HG03565 (cell line): ENCODE measurements around the gene FUCA1.
"Not testable (repeated sequence)": the region's sequence is repeated elsewhere in the genome, so short reads cannot be mapped to it uniquely, and the experiment has no call there.

Source experiments
- ATAC-seq: cut with Tn5 transposase; IDR thresholded peaks from one replicate; pipeline ENCODE4 v1.9.1; 2021; ENCODE audit warnings: mild to moderate bottlenecking, moderate library complexity; ENCODE audit not compliant: unreplicated experiment

The FUCA1 gene

DNA sequence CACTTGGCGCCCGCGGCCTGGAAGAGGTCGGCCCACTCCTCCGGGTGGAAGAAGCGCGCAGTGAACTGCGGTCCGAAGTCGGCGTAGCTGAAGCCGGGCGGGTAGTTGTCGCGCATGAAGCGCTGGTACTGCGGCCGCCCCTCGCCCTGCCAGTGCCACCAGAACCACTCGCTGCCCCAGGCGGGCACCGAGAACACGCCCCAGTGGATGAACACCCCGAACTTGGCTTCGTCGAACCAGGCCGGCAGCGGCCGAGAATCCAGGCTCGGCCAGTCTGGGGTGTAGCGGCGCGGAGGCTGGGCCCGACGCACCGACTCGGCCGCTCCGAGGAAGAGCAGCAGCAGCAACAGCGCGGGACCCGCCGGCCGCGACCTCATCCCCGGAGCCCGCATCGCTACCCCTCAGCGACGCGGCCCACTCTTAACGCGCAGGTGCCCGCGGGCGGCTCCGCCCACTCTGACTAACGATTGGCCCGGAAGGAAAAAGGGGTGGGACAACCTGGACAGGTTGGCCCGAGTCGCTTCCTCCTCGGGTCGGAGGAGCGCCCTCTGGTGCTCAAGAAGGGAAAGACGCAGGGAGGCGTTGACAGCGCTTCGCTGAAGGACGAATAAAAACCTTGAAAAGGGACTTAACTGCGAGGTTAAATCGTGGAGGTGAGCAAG lies at the start of gene FUCA1:
FUCA1 (minus strand) TSS at position 396 of the 662 bp plus-strand sequence; CDS start at position 392, 4 bp downstream.
- ATAC-seq, result peak; percentile 88

DNA sequence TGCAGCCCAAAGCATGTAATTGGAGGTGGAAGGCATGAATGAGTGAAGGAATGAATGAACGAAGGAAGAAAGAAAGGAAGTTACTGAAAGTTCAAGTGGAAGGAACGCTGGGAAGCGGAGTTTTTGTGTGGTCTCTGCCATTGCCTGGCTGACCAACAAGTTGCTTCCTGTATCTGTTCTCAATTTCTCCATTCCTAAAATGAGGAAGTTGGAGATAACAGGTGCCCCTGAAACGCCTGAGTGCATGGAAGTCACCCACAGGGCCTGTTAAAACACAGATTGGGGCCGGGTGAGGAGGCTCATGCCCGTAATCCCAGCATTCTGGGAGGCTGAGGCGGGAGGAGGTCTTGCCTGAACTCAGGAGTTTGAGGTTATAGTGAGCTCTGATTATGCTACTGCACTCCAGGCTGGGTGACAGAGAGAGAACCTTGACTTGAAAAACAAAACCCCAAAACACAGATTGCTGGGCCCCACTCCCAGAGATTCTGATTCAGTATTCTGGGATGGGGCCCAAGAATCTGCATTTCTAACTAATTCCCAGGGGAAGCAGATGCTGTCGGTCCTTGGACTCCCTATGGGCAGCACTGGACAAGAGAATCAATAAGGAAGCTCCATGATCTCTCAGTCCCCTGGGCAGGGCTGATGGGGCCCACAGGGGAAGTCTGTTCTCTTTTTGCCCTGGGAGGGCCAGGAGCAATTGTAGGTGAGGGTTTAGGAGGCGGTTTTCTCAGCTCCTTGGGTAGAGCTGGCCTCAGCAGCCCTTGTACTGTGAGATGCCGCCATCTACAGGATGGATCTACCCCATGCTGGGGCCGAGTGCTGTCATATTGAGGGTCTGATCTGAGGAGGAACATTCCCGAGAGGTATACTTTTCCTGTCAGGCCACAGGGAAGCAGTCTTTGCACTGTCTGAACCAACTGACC lies 48.4 kb upstream of the FUCA1 start:
- peak; percentile 75 for ATAC-seq

DNA sequence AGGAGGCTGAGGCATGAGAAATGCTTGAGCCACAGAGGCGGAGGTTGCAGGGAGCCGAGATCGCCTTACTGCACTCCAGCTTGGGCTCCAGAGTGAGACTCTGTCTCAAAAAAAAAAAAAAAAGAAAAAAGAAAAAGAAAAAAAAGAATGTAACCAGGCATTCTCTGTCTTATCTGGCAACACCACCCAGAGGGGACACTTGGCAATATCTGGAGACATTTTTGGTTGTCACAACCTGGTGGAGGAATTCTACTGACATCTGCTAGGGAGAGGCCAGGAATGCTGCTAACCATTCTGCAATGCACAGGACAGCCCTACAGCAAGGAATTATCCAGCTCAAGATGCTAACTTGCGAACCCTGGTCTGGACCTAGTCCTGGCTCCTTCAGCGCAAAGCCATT lies 47.4 kb upstream of the FUCA1 start:
- ATAC-seq, result no peak

DNA sequence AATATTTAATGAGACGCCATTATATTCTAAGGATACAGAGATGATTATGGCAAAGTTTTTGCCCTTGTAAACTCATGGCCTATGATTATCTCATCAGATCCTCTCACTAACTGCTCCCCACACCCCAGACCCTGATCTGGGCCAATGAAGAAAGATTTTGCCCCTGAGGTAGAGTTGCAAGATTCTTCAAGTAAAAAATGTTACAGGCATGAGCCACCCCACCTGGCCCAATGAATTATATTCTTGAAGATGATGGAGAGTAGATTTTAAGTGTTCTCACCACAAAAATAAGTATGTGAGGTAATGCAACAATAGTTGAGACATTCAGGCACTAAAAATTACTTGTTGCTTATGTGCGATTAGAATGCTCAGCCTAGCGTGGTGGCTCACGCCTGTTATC lies 46.8 kb upstream of the FUCA1 start:
- ATAC-seq, result no peak

DNA sequence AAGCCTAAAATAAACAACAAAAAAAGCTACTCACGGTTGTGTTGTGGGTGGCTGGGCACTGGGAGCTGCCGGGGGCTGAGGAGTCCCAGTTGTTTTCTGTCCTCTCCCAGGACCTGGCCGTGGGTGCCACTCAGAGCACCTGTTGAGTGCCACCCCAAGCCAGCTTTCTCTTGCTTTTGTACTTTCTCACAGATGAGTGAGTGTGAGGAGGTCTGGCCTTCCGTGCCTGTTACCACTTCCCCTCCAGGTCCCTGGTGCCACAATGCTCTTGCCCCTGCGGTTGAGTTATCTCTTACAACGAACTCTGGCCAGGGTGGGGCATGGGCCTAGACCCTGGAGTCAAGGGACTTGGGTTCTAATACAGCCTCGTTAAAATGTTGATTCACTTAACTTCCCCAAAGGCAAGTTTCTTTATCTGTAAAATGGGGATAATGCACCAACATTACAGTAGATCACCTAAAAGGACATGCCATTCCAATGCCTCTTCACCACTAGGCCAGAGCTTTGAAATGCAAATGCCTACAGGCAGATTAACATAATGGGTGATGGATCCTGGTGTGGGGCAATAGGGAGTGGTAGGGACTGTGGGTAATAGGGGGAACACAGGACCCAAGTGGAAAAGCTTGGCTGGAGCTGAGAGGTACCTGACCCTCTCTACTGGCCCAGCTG lies 45.3 kb upstream of the FUCA1 start, which contains the start of gene CNR2:
CNR2 (minus strand) TSS at position 151 of the 669 bp plus-strand sequence. CDS start 37,745 bp downstream, outside the sequence.
- no peak for ATAC-seq

DNA sequence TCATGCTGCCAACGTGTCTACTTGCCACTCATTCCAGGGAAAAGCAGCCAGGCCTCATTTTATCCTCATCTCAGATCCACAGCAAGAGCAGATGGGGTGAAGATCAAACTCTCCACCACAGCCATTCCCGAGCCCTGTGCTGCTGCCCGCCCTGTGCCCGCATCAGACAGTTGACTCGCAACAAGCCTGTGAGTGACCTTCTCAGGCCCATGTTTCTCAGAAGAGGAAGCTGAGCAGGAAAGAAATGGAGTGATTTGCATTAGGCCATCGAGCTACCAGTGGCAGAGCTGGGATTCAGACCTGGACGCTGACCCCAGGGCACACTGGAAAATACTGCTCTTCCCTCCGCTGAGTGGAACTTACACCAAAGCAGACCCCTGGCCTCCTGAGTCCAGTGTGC lies 43.8 kb upstream of the FUCA1 start:
- no peak for ATAC-seq

DNA sequence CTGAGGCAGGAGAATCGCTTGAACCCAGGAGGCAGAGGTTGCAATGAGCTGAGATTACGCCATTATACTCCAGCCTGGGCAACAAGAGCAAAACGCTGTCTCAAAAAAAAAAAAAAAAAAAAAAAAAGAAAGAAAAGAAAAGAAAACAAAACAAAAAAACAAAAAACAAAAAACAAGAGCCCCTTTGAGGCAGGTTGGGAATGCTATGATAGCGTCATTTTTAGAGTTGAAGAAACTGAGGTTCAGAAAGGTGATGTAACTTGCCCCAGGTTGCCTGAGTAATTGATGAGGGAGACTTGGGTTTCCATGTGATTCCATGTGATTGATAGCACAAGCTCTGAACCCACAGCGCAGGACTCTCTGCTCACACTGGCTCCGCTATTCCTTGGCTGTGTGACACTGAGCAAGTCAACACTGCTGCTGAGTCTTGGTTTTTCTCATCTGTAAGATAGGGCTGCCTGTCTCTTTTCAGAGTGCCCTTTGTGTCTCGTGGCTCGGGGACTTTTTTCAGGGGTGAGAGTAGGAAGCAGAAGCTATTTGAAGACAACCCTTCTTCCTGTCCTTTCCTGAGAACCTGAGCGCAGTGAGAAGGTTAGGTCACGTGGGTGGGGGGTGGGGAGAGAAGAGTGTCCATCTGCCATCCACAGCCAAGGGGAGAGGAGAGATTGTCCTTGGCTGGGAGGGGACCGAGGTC lies 42.6 kb upstream of the FUCA1 start:
- ATAC-seq, result no peak

DNA sequence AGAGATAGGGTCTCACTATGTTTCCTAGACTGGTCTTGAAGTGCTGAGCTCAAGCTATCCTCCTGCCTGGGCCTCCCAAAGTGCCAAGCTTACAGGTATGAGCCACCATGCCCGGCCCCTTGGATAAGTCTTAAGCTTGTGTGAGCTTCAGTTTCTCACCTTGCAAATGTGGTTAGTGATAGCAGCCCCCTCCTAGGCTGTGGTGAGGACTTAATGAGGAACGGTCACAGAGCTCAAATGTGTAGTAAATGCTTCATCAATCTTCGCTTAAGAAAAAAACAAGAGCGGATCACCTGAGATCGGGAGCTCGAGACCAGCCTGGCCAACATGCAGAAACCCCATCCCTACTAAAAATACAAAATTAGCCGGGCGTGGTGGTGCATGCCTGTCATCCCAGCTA lies 42.1 kb upstream of the FUCA1 start:
- no peak for ATAC-seq

DNA sequence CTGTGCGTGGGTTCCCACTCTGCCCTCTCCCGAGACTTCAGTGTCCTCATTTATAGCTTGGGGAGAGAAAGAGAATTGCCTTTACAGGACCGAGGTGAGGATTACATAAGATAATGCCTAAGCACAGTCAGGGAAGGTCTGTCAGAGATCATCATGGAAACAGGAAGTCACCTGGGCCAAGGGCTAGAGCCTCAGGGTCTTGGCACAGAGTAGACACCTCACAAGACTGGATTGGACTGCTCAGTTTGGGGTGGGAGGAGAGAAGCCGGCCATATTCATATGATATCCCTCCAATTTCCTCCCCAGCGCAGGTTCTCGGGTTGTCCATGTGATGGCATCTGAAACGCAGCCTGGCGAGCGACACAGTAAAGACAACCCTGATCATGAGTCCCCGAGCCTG lies 41.3 kb upstream of the FUCA1 start:
- no peak for ATAC-seq

DNA sequence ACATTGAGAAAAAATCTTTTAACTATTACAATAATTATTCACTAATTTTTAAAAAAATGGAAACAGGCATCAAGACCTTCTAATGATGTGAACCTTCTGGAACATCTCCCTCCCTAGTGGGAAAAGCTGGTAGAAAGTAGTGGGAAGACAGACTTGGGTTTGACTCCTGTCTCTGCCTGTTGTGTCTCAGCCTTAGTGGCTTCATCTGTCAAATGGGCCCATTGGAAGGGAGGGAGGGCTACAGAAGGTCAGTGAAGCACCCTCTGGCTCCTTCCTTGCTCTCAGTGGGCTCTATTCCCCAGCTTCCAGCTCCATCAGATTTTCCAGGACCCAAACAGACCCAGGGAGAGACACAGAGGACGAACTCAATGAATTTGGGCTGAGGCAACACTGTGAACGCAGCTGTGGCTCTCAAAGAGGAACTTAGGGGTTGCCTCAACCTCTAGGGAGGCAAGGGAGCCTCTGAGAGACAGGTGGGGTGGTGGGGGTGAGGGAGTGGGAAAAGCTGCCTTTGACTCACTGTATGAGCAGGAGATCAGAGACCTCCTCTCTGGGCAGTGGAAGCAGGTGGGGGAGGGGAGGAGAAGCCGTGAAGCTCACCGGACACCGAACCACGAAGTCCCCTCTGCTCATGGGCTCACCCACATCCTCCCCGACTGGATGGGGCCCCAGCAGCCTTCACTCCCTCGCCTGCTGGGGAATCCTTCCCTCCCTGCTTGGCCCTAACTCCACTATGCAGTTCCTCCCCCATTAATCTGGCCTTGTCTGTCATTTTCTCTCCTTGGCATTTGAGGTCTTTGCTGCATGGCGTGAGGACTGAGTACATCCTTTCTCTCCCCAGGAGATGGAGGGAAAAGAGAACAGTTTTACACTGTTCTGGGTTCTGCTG lies 40.6 kb upstream of the FUCA1 start:
- no peak for ATAC-seq

DNA sequence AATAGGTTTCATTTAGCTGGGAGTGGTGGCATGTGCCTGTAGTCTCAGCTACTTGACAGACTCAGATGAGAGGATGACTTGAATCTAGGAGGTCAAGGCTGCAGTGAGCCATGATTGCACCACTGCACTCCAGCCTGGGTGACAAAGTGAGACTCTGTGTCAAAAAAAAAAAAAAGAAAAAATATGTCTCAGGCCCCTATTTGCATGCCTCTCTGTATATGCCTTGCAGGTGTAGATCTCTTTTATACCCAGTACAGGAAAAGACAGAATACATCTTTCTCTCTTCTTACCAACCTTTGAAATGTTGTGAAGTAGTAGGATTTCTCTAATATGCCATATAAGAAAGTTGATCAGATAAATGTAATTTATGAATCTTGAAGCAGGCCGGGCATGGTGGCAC lies 38.6 kb upstream of the FUCA1 start:
- ATAC-seq, result no peak

DNA sequence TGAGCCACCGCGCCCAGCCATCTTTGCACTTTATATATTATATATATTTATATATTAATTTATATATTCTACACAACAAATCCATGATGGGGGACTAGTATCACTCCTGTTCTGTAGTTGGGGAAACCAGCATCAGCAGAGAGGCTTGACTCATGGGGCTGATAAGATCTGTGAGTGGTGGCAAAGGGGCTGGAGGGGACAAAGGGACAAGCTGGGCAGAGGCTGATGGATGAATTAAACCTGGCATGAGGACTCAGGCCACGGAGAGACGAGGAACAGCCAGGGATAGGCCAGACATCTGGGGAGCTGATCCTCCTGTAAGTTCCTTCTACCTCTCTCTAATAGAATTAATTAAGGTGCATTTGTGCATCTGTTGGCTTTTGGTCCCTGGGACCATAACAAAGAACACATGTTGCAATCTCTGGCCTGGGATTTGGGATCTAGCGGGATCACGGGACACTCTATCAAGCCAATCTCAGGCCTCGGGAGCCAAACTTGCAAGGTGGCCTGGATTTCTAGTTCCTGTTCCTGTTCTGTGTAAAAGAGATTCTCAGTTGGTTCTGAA lies 37.5 kb upstream of the FUCA1 start:
- ATAC-seq, result no peak

DNA sequence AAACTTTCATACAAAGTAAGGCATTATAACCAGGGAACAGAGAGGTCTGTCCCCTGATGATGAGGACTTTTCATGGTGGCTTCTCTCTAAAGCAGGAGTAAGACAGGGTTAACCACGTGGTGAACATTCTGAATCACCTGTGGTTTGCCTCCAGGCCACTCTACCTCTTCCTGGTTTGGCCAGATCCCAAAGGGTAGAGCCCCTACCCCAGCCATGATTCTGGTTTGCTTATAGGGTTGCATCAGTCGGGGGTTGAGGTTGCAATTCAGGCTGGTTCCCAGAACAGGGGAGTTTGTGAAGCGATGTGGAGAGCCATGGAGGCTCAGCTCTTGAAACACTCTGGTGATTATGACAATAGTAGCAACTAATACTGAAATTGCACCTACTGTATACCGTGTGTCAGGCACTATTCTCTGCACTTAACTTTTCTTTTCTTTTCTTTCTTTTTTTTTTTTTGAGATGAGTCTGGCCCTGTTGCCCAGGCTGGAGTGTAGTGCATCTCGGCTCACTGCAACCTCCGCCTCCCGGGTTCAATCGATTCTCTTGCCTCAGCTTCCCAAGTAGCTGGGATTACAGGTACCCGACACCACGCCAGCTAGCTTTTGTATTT lies 36.8 kb upstream of the FUCA1 start:
- ATAC-seq, result peak; percentile 35

DNA sequence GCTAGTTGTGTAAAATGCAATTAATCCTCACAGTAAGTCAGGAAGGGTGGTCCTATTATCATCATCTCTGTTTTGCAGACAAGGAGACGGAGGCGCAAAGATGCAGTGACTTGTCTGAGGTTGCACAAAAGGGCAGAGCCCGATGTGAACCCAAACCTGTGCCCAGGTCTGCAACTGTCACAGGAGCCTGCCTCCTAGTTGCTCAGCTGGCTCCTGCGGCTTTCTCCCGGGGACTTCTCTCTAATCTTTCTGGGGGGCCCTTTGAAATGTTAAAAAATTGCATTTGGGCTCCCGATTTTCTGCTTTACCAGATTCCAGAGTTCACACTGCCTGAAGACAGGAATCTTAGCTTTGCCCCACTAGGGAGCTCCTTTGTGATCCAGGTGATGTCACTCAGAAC lies 35.7 kb upstream of the FUCA1 start:
- no peak for ATAC-seq

DNA sequence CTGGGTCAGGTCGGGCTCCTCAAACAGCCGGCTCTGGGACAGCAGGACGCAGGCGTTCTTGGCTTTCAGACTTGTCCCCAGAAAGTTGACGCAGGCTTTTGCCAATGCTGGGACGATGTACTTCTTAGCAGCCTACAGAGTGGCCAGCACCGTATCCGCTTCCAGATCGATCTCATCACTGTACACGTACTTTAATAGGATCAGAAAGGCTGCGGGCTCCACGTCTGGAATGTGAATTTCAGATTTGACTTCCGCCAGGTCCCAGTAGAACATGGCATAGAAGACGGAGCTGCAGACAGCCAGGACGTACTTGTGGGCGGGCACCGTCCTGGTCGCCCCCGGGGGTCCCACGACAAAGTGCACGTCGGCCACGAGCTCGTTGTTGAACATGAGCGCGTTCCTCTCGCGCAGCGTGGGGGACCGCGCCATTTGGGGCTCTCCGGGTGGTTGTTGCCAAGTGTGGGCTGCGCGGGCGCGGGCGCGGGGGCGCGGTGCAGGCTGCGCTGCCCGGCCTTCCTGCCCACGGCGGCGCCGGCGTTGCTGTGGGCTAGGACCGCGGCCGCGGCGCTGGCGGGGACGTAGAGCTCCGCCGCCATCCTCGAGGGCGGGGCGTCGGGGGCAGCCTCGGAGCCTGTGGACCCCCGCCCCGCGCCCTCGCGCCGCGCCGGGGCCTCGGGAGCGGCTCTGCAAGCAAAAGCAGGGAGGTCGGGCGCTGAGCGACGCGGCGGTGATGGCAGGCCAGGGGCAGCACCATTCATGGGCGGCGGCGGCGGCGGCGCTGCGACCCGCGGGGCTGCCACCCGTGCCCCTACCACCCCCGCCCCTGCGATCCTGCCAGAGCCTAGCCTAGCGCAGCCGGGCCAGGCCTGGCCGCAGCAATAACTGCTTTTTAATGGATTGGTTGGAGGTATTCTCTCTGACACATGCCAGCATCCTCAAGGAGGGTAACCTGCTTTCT lies 34.5 kb upstream of the FUCA1 start:
- ATAC-seq, result no peak

DNA sequence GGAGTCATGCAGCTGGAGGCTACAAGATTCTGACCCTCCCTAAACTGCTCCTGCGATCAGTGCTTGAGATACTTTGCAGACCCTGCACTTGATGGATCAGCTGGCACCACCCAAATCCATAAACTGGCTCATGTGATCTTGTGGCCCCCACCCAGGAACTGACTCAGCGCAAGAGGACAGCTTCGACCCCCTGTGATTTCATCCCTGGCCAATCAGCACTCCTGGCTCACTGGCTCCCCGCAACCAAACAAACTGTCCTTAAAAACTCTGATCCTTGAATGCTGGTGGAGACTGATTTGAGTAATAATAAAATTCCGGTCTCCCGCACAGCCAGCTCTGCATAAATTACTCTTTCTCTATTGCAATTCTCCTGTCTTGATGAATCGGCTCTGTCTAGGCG lies 31.9 kb upstream of the FUCA1 start:
- not testable (repeated sequence) for ATAC-seq

DNA sequence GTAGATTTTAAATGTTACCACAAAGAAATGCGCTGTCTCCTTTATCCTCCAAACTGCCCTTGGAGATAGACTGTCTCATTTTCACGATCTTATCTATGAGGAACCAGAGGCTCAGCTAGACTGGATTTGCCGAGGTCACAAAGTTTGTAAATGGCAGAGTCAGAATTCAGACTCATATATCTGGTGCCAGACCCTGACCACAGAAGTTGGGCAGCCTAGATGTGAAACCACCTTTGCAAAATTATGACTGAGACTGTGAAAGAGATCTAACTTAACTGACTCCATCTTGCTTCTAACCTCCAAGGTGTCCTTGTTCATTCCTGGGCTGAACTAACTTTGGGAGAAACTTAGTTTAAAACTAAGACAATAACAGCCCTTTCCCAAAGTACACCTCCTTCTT lies 31.0 kb upstream of the FUCA1 start:
- no peak for ATAC-seq

DNA sequence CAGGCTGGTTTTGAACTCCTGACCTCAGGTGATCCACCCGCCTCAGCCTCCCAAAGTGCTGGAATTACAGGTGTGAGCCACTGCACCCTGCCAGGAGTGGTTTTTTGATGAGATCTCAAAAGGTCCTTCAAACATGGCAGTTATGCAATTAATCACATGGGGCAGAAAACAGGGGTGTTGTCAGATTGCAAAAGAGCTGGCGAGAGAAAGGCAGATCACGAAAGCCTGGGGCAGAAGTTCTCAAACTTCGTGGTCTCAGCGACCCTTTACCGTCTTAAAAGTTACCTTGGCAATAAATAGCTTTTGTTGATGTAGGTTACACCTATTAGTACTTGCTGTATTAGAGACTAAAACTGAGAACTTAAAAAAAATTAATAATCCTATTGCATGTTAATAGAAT lies 29.0 kb upstream of the FUCA1 start:
- no peak for ATAC-seq
